ENCODE data around the gene CCDC86.
"Not testable (repeated sequence)": the region's sequence is repeated elsewhere in the genome, so short reads cannot be mapped to it uniquely, and the experiment has no call there.

Gene CCDC86

GRCh38 chr11:60810569-60810968 is 31.3 kb upstream of the CCDC86 start:
- Histone ChIP-seq H3K9ac (ENCODE audit: low read length) (no peak overlapping the region), H3K9me3 (ENCODE audit: control insufficient read depth, insufficient read depth, low read depth, low read length) (peaks cover 13% of the 10 kb centered on the region), H3K4me1 (ENCODE audit: control insufficient read depth, insufficient read depth, low read length) (no peaks in the 10 kb centered on the region), H3K4me3 (ENCODE audit: low read depth, low read length) (no peak overlapping the region), H3K27me3 (ENCODE audit: control insufficient read depth, insufficient read depth, low read length) (no peaks in the 10 kb centered on the region), H3K36me3 (ENCODE audit: control insufficient read depth, insufficient read depth, low read length) (no peaks in the 10 kb centered on the region), H3K27ac (ENCODE audit: low read depth, low read length) (no peak overlapping the region)

GRCh38 chr11:60813324-60813723 is 28.6 kb upstream of the CCDC86 start:
- no peaks in the 10 kb centered on the region for H3K4me1 ChIP-seq (ENCODE audit: control insufficient read depth, insufficient read depth, low read length)
- no peaks in the 10 kb centered on the region for H3K36me3 ChIP-seq (ENCODE audit: control insufficient read depth, insufficient read depth, low read length)
- no peaks in the 10 kb centered on the region for H3K27me3 ChIP-seq (ENCODE audit: control insufficient read depth, insufficient read depth, low read length)
- H3K27ac ChIP-seq (ENCODE audit: low read depth, low read length), result no peak overlapping the region
- no peak overlapping the region for H3K4me3 ChIP-seq (ENCODE audit: low read depth, low read length)
- peaks cover 26% of the 10 kb centered on the region for H3K9me3 ChIP-seq (ENCODE audit: control insufficient read depth, insufficient read depth, low read depth, low read length)
- H3K9ac ChIP-seq (ENCODE audit: low read length), result no peak overlapping the region

- Histone ChIP-seq H3K27me3 (ENCODE audit: control insufficient read depth, insufficient read depth, low read length) (no peaks in the 10 kb centered on the region), H3K9ac (ENCODE audit: low read length) (no peak overlapping the region)
Observed at GRCh38 chr11:60814112-60814511, 27.8 kb upstream of the CCDC86 start.

GRCh38 chr11:60816590-60817157 is 25.2 kb upstream of the CCDC86 start:
- no peak overlapping the region for H3K4me3 ChIP-seq (ENCODE audit: low read depth, low read length)
- H3K27ac ChIP-seq (ENCODE audit: low read depth, low read length), result no peak overlapping the region
- peaks cover 26% of the 10 kb centered on the region for H3K9me3 ChIP-seq (ENCODE audit: control insufficient read depth, insufficient read depth, low read depth, low read length)
- no peaks in the 10 kb centered on the region for H3K4me1 ChIP-seq (ENCODE audit: control insufficient read depth, insufficient read depth, low read length)
- no peaks in the 10 kb centered on the region for H3K27me3 ChIP-seq (ENCODE audit: control insufficient read depth, insufficient read depth, low read length)
- no peaks in the 10 kb centered on the region for H3K36me3 ChIP-seq (ENCODE audit: control insufficient read depth, insufficient read depth, low read length)
- no peak overlapping the region for H3K9ac ChIP-seq (ENCODE audit: low read length)

More at GRCh38 chr11:60814112-60814511, 27.8 kb upstream of the CCDC86 start:
- H3K27ac ChIP-seq (ENCODE audit: low read depth, low read length), result no peak overlapping the region
- no peaks in the 10 kb centered on the region for H3K4me1 ChIP-seq (ENCODE audit: control insufficient read depth, insufficient read depth, low read length)
- no peak overlapping the region for H3K4me3 ChIP-seq (ENCODE audit: low read depth, low read length)
- H3K9me3 ChIP-seq (ENCODE audit: control insufficient read depth, insufficient read depth, low read depth, low read length), result peaks cover 26% of the 10 kb centered on the region
- H3K36me3 ChIP-seq (ENCODE audit: control insufficient read depth, insufficient read depth, low read length), result no peaks in the 10 kb centered on the region

- no peak overlapping the region for H3K4me3 ChIP-seq (ENCODE audit: low read depth, low read length)
- no peaks in the 10 kb centered on the region for H3K27me3 ChIP-seq (ENCODE audit: control insufficient read depth, insufficient read depth, low read length)
- peaks cover 24% of the 10 kb centered on the region for H3K9me3 ChIP-seq (ENCODE audit: control insufficient read depth, insufficient read depth, low read depth, low read length)
- no peaks in the 10 kb centered on the region for H3K36me3 ChIP-seq (ENCODE audit: control insufficient read depth, insufficient read depth, low read length)
- no peak overlapping the region for H3K27ac ChIP-seq (ENCODE audit: low read depth, low read length)
- no peak overlapping the region for H3K9ac ChIP-seq (ENCODE audit: low read length)
- H3K4me1 ChIP-seq (ENCODE audit: control insufficient read depth, insufficient read depth, low read length), result no peaks in the 10 kb centered on the region
Observed at GRCh38 chr11:60818057-60818456, 23.9 kb upstream of the CCDC86 start.

- no peak overlapping the region for H3K9ac ChIP-seq (ENCODE audit: low read length)
- no peak overlapping the region for H3K4me3 ChIP-seq (ENCODE audit: low read depth, low read length)
- no peak overlapping the region for H3K27ac ChIP-seq (ENCODE audit: low read depth, low read length)
- no peaks in the 10 kb centered on the region for H3K36me3 ChIP-seq (ENCODE audit: control insufficient read depth, insufficient read depth, low read length)
- H3K4me1 ChIP-seq (ENCODE audit: control insufficient read depth, insufficient read depth, low read length), result no peaks in the 10 kb centered on the region
- H3K9me3 ChIP-seq (ENCODE audit: control insufficient read depth, insufficient read depth, low read depth, low read length), result peaks cover 6% of the 10 kb centered on the region
- H3K27me3 ChIP-seq (ENCODE audit: control insufficient read depth, insufficient read depth, low read length), result no peaks in the 10 kb centered on the region
Observed at GRCh38 chr11:60821827-60822599, 19.9 kb upstream of the CCDC86 start.

- not testable (repeated sequence) for H3K9ac ChIP-seq (ENCODE audit: low read length); H3K4me3 ChIP-seq (ENCODE audit: low read depth, low read length); H3K27me3 ChIP-seq (ENCODE audit: control insufficient read depth, insufficient read depth, low read length); H3K27ac ChIP-seq (ENCODE audit: low read depth, low read length); H3K4me1 ChIP-seq (ENCODE audit: control insufficient read depth, insufficient read depth, low read length); H3K9me3 ChIP-seq (ENCODE audit: control insufficient read depth, insufficient read depth, low read depth, low read length); H3K36me3 ChIP-seq (ENCODE audit: control insufficient read depth, insufficient read depth, low read length)
Observed at GRCh38 chr11:60823745-60824306, 18.1 kb upstream of the CCDC86 start.

GRCh38 chr11:60825118-60825517 is 16.8 kb upstream of the CCDC86 start:
- Histone ChIP-seq H3K4me3 (ENCODE audit: low read depth, low read length) (no peak overlapping the region), H3K4me1 (ENCODE audit: control insufficient read depth, insufficient read depth, low read length) (no peaks in the 10 kb centered on the region), H3K9me3 (ENCODE audit: control insufficient read depth, insufficient read depth, low read depth, low read length) (no peaks in the 10 kb centered on the region), H3K27me3 (ENCODE audit: control insufficient read depth, insufficient read depth, low read length) (no peaks in the 10 kb centered on the region; the same call in 1 of the 2 replicates), H3K36me3 (ENCODE audit: control insufficient read depth, insufficient read depth, low read length) (no peaks in the 10 kb centered on the region), H3K27ac (ENCODE audit: low read depth, low read length) (no peak overlapping the region), H3K9ac (ENCODE audit: low read length) (no peak overlapping the region)

GRCh38 chr11:60825790-60826189 is 16.1 kb upstream of the CCDC86 start:
- Histone ChIP-seq H3K9ac (ENCODE audit: low read length) (no peak overlapping the region), H3K4me1 (ENCODE audit: control insufficient read depth, insufficient read depth, low read length) (no peaks in the 10 kb centered on the region), H3K27me3 (ENCODE audit: control insufficient read depth, insufficient read depth, low read length) (no peaks in the 10 kb centered on the region; the same call in 1 of the 2 replicates), H3K4me3 (ENCODE audit: low read depth, low read length) (no peak overlapping the region), H3K9me3 (ENCODE audit: control insufficient read depth, insufficient read depth, low read depth, low read length) (no peaks in the 10 kb centered on the region), H3K36me3 (ENCODE audit: control insufficient read depth, insufficient read depth, low read length) (no peaks in the 10 kb centered on the region), H3K27ac (ENCODE audit: low read depth, low read length) (no peak overlapping the region)

- H3K4me1 ChIP-seq (ENCODE audit: control insufficient read depth, insufficient read depth, low read length), result no peaks in the 10 kb centered on the region
- no peak overlapping the region for H3K9ac ChIP-seq (ENCODE audit: low read length)
- no peak overlapping the region for H3K4me3 ChIP-seq (ENCODE audit: low read depth, low read length)
- H3K27me3 ChIP-seq (ENCODE audit: control insufficient read depth, insufficient read depth, low read length), result peaks cover 5% of the 10 kb centered on the region; the same call in 1 of the 2 replicates
- H3K27ac ChIP-seq (ENCODE audit: low read depth, low read length), result no peak overlapping the region
- H3K9me3 ChIP-seq (ENCODE audit: control insufficient read depth, insufficient read depth, low read depth, low read length), result no peaks in the 10 kb centered on the region
- H3K36me3 ChIP-seq (ENCODE audit: control insufficient read depth, insufficient read depth, low read length), result no peaks in the 10 kb centered on the region
Observed at GRCh38 chr11:60830478-60831142, 11.3 kb upstream of the CCDC86 start.

- H3K9me3 ChIP-seq (ENCODE audit: control insufficient read depth, insufficient read depth, low read depth, low read length), result no peaks in the 10 kb centered on the region
- no peaks in the 10 kb centered on the region for H3K4me1 ChIP-seq (ENCODE audit: control insufficient read depth, insufficient read depth, low read length)
- H3K27me3 ChIP-seq (ENCODE audit: control insufficient read depth, insufficient read depth, low read length), result peaks cover 5% of the 10 kb centered on the region; the same call in 1 of the 2 replicates
- H3K4me3 ChIP-seq (ENCODE audit: low read depth, low read length), result no peak overlapping the region
- H3K36me3 ChIP-seq (ENCODE audit: control insufficient read depth, insufficient read depth, low read length), result no peaks in the 10 kb centered on the region
- H3K27ac ChIP-seq (ENCODE audit: low read depth, low read length), result no peak overlapping the region
- H3K9ac ChIP-seq (ENCODE audit: low read length), result no peak overlapping the region
Observed at GRCh38 chr11:60831143-60831500, 10.8 kb upstream of the CCDC86 start.
